ENCODE results near the gene ACTL6B.
A peak's percentile ranks its signal among the peaks of the same experiment; 100 is the strongest.
"Not testable (repeated sequence)": the region's sequence is repeated elsewhere in the genome, so short reads cannot be mapped to it uniquely, and the experiment has no call there.

The ACTL6B gene

GRCh38 chr7:100655908-100656674, at the start of gene ACTL6B:
TSS of gene ACTL6B (minus strand) at chr7:100656448. CDS start at chr7:100656354, 94 bp downstream.
- ATAC-seq: peak; percentile 64

DNA sequence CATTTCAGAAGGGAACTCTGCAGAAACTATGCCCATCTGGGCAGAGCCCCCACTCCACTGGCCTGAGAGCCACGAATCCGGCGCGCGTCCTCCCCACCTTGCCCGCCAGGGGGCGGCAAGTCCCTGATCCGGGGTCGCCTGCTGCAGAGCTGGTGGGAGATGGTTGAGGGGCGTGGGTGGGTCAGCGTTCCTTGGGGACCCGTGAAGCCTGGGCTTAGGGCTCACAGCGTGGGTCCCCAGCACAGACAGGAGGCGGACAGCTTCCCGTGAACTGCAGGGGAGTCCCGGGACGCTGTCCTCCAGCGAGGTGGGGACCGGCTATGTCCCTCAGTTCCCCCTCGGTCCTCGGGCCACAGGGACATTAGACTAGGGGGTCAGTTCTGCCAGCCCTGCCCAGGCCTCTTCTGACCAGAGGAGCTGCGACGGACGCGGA, 49.1 kb upstream of the ACTL6B start:
- ATAC-seq: peak; percentile 79
- Mint-ChIP-seq H3K36me3 (peaks cover 38% of the 10 kb centered on the region), H3K9me3 (no peaks in the 10 kb centered on the region), H3K27ac (peak overlapping the region; percentile 98), H3K4me1 (peaks cover 18% of the 10 kb centered on the region), H3K4me3 (peak overlapping the region; percentile 97)
- DNase-seq (ENCODE audit: low spot score in 2 of 2): peak; percentile 89 to 95

More at GRCh38 chr7:100655908-100656674, at the start of gene ACTL6B:
- DNase-seq (ENCODE audit: low spot score in 2 of 2): peak; percentile 40 to 76
- H3K36me3 Mint-ChIP-seq: no peaks in the 10 kb centered on the region
- peaks cover 7% of the 10 kb centered on the region for H3K4me1 Mint-ChIP-seq
- no peak within 1 kb of the TSS for H3K27ac Mint-ChIP-seq
- no peaks in the 10 kb centered on the region for H3K9me3 Mint-ChIP-seq
- H3K4me3 Mint-ChIP-seq: no peak within 1 kb of the TSS

DNA sequence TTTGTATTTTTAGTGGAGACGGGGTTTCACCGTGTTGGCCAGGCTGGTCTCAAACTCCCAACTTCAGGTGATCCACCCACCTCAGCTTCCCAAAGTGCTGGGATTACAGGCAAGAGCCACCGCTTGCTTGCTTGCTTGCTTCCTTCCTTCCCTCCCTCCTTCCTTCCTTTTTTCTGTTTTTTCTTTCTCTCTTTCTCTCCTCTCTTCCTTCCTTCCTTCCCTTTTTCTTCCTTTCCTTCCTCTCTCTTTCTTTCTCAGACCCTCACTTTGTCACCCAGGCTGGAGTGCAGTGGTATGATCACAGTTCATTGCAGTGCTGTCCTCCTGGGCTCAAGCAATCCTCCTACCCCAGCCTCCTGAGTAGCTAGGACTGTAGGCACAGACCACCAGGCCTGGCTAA, 44.8 kb upstream of the ACTL6B start:
- not testable (repeated sequence) for DNase-seq (ENCODE audit: low spot score in 2 of 2); H3K9me3 Mint-ChIP-seq; H3K4me1 Mint-ChIP-seq; ATAC-seq; H3K4me3 Mint-ChIP-seq; H3K27ac Mint-ChIP-seq
- H3K36me3 Mint-ChIP-seq: peaks cover 11% of the 10 kb centered on the region

GRCh38 chr7:100699018-100699417, 42.8 kb upstream of the ACTL6B start:
- H3K36me3 Mint-ChIP-seq: peaks cover 6% of the 10 kb centered on the region
- no peak overlapping the region for H3K4me3 Mint-ChIP-seq
- ATAC-seq (no peak), DNase-seq (ENCODE audit: low spot score in 2 of 2) (no peak)
- no peaks in the 10 kb centered on the region for H3K9me3 Mint-ChIP-seq
- H3K27ac Mint-ChIP-seq: no peak overlapping the region
- peaks cover 12% of the 10 kb centered on the region for H3K4me1 Mint-ChIP-seq

- Mint-ChIP-seq H3K4me1 (peaks cover 34% of the 10 kb centered on the region), H3K27ac (no peak overlapping the region), H3K4me3 (peak overlapping the region; percentile 48), H3K9me3 (no peaks in the 10 kb centered on the region), H3K36me3 (peaks cover 27% of the 10 kb centered on the region)
- ATAC-seq (no peak), DNase-seq (ENCODE audit: low spot score in 2 of 2) (no peak)
These were observed 39.9 kb upstream of the ACTL6B start for GRCh38 chr7:100696123-100696521.

DNA sequence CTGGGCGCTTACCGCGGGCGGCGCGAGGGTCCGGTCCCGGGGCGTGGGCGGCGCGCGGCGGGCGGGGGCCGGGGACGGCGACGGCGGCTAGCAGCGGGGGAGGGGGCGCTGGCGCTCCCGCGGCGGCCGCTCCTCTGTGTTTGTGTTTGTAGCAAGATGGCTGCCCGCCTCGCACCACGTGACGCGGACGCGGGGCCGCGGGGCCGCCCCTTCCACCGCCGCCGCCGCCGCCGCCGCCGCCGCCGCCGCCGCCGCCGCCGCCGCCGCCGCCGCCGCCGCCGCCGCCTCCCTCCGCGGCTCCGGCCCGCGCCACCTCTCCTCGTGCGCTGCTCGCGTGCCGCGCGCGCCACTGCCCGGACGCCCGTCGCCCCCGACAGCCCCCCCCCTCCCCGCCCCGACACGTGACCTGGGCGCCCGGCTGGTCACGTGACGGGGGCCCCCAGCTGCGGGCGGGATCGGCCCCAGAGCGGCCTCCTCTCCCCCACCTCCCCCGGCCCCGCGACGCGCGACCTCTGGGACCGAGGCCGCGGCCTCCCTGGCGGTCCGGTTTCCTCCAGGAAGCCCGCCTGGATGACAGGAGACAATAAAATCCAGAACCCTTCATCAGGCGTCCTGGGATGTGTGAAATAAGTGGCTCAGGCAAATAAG, 38.0 kb upstream of the ACTL6B start, which contains the start of gene GIGYF1:
GIGYF1 (minus strand) TSS at position 153 of the 648 bp plus-strand sequence. CDS start 6,012 bp downstream, outside the sequence.
- Mint-ChIP-seq H3K27ac (peak within 1 kb of the TSS; percentile 96), H3K4me1 (peaks cover 40% of the 10 kb centered on the region), H3K9me3 (no peaks in the 10 kb centered on the region), H3K36me3 (peaks cover 35% of the 10 kb centered on the region), H3K4me3 (peak within 1 kb of the TSS; percentile 88)
- peak; percentile 77 for ATAC-seq
- peak in 1 of 2 donors; percentile 82 for DNase-seq (ENCODE audit: low spot score in 2 of 2)

DNA sequence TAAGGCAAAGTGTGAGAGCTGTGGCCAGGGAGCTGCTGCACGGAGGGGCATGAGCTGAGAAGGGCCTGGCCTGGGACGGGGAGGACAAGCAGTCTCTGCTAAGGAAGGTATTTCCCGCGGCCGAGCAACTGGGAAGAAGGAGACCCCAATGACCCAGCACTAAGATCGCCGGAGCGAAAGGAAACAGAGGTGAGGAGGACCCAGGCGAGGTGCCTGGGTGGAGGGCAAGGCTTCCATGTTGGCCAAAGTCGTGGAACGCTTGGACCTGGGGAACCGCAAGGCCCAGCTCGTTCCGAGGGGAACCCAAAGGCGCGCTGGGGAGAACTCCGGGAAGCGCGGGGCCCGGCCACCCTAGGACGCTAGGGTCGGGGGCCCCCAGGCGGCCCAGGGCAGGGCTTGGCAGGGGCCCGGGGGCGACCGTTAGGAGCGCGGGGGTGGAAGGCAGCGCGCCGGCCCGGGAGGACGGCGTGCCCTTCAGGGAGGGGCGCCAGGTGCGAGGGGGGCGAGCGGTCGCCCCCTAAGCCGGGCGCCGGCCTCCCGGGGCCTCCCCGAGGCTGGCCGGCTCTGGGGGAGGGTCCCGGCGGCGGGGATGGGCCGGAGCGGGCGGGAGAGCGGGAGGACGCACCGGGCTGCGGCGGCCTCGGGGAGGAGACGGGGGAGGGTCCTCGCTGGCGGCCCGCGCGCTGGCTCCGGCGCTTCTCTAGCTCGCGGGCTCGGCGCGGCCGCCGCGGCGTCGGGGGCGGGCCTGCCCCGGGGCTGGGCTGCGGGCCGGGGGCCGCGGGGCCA, 37.3 kb upstream of the ACTL6B start:
- H3K4me3 Mint-ChIP-seq: peak overlapping the region; percentile 88
- ATAC-seq: peak; percentile 60
- peaks cover 42% of the 10 kb centered on the region for H3K36me3 Mint-ChIP-seq
- DNase-seq (ENCODE audit: low spot score in 2 of 2): peak in 1 of 2 donors; percentile 58
- H3K4me1 Mint-ChIP-seq: peaks cover 48% of the 10 kb centered on the region
- H3K9me3 Mint-ChIP-seq: no peaks in the 10 kb centered on the region
- H3K27ac Mint-ChIP-seq: peak overlapping the region; percentile 96

DNA sequence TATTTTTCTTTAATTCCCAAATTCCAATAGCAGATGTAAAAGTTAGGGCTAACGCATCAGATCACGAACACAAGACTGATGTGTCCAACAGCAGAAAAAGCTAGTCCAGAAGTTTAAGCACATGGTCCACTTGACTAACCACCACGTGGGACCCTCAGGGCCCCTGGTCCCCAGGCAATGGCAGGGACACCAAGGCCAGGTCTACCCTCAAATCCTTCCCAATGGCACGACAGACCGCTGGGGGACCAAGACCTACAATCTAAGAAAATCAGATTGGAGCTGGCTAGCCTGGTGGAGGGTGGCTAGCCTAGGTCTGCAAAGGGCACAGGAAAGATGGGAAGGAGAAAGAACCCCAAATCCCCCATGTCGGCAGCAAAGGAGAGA, 36.3 kb upstream of the ACTL6B start:
- H3K4me3 Mint-ChIP-seq: peak overlapping the region; percentile 88
- DNase-seq (ENCODE audit: low spot score in 2 of 2) (no peak), ATAC-seq (no peak)
- peaks cover 52% of the 10 kb centered on the region for H3K36me3 Mint-ChIP-seq
- no peaks in the 10 kb centered on the region for H3K9me3 Mint-ChIP-seq
- H3K27ac Mint-ChIP-seq: peak overlapping the region; percentile 96
- peaks cover 57% of the 10 kb centered on the region for H3K4me1 Mint-ChIP-seq

- Mint-ChIP-seq H3K4me1 (peaks cover 57% of the 10 kb centered on the region), H3K36me3 (peaks cover 58% of the 10 kb centered on the region), H3K4me3 (peak overlapping the region; percentile 88), H3K27ac (peak overlapping the region; percentile 96), H3K9me3 (no peaks in the 10 kb centered on the region)
- peak; percentile 84 to 91 for DNase-seq (ENCODE audit: low spot score in 2 of 2)
- peak; percentile 80 for ATAC-seq
These were observed 35.7 kb upstream of the ACTL6B start for GRCh38 chr7:100691676-100692577.

DNA sequence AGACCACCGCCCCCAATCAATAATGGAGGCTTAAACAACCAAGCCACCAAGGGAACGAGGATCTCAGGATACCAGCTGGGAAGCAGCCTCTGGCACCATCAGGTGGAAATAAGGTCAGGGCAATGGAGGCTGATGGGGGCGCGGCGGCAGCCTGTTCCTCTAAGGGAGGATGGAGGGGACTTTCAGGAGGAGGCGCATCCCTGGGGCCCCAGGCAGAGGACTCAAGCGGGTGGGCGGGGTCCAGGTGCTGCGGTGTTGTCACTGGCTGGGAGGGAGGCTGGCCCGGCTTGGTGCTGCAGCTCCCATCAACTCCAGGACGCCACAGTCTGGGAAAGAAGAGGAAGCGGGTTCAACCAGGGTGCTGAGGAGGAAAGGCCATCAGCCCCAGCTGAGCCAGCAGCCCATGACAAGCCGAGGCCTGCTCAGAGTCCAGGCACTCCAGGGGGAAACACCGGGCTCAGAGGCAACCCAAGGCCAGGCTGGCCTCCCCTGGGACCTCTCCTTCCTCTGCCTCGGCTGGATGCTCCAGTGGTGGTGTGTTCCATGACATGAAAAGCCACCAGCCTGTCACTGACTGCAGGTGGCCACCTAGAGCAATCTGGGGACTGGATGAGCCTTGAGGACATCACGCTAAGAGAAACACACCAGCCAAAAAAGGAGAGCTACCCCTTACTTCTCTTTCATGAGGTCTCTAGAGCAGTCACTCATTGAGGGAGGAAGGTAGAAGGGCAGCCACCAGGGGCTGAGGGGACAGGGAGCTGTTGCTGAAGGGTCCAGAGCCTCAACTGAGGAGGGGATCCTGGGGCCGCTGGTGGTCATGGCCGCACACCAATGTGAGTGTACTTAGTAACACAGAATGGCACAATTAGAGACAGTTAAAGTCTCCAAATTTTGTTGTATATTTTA, 33.2 kb upstream of the ACTL6B start:
- no peak overlapping the region for H3K4me3 Mint-ChIP-seq
- H3K4me1 Mint-ChIP-seq: peaks cover 44% of the 10 kb centered on the region
- peaks cover 75% of the 10 kb centered on the region for H3K36me3 Mint-ChIP-seq
- H3K27ac Mint-ChIP-seq: peak overlapping the region; percentile 82
- no peaks in the 10 kb centered on the region for H3K9me3 Mint-ChIP-seq
- ATAC-seq (no peak), DNase-seq (ENCODE audit: low spot score in 2 of 2) (no peak)

DNA sequence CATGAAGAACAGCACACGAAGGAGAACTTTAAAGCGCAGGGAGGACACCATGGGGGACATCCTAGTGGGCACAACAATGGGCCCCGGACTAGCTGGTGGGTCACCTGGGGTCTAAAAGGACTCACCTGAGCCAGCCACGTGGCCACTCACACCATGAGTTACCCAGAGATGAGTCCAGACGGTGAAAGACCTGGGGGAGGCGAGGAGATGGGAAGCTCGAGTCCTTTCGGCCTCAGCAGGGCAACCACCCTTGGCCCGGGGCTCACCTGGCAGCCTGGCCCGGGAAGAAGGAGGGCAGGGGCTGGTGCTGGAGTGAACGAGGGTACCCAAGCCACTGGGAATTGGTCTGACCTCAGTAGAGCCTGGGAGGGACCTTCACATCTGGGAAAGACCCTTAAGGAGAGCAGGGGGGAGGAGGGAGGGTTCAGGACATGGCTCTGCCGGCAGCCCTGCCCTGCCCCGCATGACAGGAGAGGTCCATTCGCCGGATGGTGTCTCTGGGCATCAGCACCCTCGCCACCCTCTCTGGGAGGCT, 32.1 kb upstream of the ACTL6B start:
- no peaks in the 10 kb centered on the region for H3K9me3 Mint-ChIP-seq
- peaks cover 77% of the 10 kb centered on the region for H3K36me3 Mint-ChIP-seq

DNA sequence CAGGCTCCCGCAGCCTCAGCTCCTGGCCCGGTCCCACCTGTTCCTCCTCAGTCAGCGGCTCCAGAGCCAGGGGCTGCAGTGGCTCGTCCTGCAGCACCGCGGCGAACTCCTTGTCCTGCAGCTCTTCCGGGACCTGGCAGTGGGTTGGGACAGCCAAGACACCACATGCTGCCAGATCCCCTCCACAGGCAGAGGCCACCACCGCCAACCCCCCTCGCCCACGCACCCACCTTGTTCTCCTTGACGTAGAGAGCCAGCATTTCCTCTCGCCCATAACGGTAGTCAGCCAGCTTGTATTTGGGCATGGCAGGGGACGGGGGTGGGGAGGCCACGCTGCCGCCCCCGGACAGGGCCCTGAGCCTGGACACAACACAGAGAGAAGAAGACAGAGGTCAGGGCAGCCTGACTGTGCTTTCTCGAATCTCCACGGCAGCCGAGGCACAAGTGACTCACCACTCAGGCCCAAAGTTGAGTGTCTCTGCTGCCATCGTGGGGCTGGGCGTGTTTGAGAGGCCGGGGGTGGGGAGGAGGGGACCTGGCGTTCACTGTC, 31.6 kb upstream of the ACTL6B start:
- no peak for ATAC-seq
- no peak overlapping the region for H3K4me3 Mint-ChIP-seq
- DNase-seq (ENCODE audit: low spot score in 2 of 2): no peak
- peak overlapping the region; percentile 82 for H3K27ac Mint-ChIP-seq
- H3K9me3 Mint-ChIP-seq: no peaks in the 10 kb centered on the region
- peaks cover 77% of the 10 kb centered on the region for H3K36me3 Mint-ChIP-seq
- peaks cover 43% of the 10 kb centered on the region for H3K4me1 Mint-ChIP-seq

More for the DNA sequence above, 32.1 kb upstream of the ACTL6B start:
- H3K27ac Mint-ChIP-seq: peak overlapping the region; percentile 82
- peaks cover 46% of the 10 kb centered on the region for H3K4me1 Mint-ChIP-seq
- no peak for ATAC-seq
- no peak for DNase-seq (ENCODE audit: low spot score in 2 of 2)
- no peak overlapping the region for H3K4me3 Mint-ChIP-seq

DNA sequence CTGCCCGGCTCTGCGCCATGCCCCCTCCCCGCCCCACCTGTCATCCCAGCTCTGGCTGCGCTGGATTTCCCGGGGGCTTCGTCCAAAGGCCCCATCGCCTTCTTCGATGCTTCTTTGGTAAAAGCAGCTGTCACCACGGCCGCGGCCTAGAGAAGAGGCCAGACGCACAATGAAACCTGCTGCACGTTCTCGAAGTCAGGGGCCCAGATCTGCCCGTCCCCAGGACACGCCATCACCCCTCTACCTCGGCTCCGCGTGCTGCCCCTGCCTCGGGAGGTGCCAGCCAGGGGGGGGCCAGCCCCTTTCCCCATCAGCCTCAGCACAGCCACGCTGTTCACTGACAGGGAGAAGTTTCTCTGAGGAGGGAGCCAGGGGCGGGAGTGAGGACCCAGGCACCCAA, 31.0 kb upstream of the ACTL6B start:
- Mint-ChIP-seq H3K4me1 (peaks cover 38% of the 10 kb centered on the region), H3K27ac (peak overlapping the region; percentile 70), H3K4me3 (no peak overlapping the region), H3K36me3 (peaks cover 75% of the 10 kb centered on the region), H3K9me3 (no peaks in the 10 kb centered on the region)
- ATAC-seq (no peak), DNase-seq (ENCODE audit: low spot score in 2 of 2) (no peak)
